IPS-NIHi11 (cell line): ENCODE measurements around the gene IL1R1.

Experiments
- DNase-seq: peaks from one replicate; pipeline ENCODE4 v3.0.0; 2012; ENCODE audit warnings: mixed read lengths, low spot score

Gene IL1R1

DNA sequence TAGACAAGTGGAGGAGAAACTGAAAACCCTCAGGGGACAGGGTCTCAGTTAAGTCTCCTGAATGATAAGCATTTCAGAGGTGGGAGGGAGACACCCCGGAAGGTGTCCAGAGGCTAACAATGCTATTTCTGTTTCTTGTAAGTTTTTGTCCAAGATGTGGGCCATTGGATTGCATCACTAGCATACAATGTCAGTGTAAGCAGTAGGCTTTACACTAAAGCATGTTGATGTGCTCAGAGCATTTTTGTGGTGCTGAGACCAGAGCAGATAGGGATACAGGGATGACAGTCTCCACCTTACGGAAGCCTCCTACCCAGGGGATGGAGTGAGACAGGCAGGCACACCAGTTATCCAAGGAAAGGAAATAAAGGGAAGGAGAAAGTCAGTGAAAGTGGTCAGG, 2.2 kb upstream of the IL1R1 start:
- no peak for DNase-seq

DNA sequence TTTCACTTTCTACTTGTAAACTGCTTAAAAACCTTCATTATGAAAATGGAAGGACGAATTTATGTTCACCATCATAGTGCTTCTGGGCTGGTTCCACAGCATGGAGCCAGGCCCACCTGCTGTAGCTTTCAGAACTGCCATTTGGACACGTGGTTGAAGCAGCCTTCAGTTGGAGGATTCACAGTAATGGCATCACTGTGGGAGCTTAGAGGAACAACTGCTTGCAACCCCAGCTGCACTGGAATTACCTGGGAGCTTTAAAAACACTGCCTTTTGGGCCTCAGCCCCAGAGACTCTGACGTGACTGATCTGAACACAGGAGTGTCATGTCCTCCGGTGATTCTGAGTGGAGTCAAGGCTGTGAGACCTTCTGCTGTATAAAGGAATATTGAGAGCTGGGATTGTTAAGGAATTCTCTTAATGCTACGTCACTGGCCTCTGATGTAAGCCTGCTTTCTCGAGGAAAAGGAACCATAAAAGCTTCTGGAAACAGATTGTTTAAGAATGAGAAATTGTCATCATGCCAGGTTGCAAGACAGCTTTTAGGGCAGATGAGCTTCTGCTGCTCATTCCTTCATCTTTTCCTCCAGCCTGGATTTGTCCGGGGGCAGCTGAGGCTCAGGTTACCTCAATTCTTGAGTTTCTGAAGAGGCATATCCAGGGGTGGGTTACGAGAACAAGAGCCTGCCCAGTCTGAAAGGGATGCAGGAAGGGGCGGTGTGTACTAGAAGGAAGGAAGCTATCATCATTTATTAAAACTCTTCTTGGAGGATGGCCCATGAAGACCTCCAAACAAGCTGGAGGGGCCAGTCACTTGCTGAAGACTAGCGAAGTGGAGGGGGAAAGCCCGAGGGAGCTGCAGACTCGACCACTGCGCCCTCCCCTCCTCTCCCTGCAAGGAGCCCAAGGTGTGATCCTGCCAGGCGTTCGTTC, 1.3 kb upstream of the IL1R1 start:
- DNase-seq = no peak

DNA sequence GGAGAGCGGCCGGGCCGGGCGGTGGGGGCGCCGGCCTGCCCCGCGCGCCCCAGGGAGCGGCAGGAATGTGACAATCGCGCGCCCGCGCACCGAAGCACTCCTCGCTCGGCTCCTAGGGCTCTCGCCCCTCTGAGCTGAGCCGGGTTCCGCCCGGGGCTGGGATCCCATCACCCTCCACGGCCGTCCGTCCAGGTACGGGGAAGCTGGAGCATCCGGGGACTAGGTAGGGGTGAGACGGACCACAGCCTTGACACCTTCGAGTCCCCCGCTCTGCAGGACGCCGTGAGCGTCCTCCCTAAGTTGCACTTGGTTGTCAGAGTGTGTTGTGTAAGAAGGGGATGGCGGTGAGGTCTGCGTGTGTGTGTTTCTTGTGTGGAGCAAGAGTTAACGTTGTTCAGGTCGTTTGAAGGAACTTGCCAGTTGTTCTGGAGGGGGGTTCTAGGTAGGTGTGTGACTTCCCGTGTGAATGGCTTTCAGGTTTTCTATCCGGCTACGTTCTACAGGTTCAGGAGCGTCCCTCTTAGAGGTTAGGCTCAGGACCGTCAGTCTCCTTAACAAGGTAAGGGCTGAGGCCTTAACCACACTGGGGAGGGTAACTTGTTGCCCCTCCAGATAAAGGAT, 393 bp downstream of the IL1R1 start:
- no peak for DNase-seq

DNA sequence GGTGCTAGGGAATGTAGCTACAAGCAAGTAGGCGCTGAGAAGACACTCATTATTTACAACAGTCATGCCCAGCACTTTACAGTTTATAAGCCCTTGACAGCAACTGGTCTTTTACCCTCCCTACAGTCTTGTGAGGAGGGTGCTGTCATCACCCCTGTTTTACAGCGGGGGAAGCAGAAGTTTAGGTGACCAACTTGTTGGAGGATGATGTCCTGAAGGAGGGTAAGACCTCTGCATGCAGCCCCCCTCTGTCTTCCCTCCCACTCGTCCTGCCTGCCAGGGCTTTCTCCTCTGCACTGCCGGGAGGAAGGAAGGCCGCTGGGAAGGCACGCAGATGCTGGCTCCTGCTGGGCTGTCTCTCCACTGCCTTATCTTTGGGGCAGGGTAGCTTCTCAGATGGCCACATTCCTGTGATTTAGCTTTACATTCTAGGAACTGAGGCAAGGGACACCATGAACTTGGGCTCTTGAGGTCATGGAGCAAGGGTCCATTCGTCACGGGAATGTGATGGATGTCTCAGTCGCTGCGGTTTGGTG, 972 bp downstream of the IL1R1 start:
- DNase-seq = no peak

DNA sequence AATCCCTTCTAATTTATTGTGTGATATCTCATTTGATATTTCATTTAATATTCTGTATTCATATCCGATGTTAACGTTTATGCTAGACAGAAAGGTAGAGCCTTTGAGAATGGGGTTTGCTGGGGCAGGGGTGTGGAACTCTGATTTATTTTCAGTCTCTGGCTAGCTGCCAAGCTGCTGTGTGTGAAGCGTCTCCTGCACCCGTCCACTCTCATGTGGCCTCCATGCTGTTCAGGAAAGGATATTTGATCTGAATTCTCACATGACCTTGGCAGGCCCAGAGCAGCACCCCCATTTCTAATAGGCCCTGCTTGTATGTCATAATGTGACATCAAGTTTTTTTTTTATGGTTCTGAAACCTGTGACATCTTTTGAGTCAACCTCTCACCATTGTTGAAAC, 1.6 kb downstream of the IL1R1 start:
- no peak for DNase-seq

DNA sequence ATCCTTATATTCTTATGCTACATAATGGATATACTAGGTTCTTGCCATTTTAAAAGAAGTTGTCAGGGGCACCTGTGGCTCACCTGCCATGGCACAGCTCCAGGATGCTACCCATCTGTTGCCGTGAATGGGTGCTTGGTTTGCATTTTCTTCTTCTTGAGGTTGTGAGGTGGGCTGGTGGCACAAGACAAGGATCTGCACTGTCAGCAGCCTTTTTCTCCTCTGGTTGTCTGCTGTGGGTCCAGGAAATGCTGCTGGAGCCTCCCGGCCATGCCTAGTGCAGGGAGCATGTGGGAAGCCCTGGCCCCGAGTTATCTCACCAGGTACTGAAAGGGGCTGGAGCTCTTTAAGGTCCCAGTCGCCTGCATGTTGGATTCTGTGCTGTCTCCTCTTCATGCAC, 2.6 kb downstream of the IL1R1 start:
- no peak for DNase-seq

DNA sequence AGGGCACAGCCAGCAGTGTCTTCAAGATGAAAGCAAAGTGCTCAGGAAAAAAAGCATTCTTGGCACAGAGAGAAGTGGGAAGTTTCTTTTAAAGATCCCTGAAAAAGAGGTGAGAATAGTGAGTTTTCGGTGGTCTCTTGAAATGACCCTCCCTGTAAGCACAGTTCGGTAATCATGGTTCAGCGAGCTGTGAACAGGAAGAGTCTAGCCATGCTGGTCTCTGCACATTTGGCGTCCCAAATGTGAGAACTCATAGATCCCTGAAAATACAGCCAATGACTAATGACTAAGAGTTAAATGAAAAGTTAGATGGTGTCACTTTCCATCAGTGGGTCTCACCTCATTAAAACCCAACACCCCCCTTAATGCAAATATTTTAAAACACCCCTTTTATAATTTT, 3.4 kb downstream of the IL1R1 start:
- DNase-seq = no peak

DNA sequence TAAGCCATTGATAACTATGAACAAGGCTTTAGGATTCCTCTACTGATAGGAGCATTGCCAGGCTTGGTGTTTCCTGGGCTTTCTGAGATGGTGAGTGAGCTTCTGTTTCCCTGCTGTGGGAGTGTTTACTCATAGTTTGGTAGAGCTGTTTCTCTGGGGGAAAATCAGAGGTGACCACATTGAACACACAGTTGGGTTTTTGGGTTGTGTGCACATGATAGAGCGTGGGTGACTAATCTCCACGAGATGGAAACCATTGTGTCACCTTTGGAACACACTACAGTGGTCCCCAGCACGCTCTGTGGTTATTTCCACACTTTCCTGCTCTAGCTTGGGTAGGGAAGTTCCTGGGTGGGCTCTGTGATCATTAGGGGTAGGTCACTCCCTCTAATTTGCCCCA, 5.4 kb downstream of the IL1R1 start:
- no peak for DNase-seq

DNA sequence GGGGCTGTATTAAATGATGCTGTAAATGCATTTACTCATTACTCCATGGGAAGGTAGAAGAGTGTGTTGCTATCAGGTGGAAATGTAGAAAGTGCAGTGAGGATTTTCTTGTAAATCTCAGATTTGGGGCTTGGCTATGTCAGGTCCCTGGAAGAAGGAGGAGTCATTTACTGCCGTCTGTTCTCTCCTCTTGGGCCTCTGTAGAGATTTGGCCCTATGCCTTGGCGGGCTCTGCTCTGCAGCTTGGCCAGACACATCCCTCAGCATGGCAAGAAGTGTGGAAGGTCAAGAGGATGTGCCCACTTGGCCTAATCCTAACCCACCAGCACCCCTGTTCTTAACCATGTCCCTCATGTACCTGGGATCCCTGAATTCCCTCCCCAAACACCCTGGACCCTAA, 6.7 kb downstream of the IL1R1 start:
- no peak for DNase-seq

DNA sequence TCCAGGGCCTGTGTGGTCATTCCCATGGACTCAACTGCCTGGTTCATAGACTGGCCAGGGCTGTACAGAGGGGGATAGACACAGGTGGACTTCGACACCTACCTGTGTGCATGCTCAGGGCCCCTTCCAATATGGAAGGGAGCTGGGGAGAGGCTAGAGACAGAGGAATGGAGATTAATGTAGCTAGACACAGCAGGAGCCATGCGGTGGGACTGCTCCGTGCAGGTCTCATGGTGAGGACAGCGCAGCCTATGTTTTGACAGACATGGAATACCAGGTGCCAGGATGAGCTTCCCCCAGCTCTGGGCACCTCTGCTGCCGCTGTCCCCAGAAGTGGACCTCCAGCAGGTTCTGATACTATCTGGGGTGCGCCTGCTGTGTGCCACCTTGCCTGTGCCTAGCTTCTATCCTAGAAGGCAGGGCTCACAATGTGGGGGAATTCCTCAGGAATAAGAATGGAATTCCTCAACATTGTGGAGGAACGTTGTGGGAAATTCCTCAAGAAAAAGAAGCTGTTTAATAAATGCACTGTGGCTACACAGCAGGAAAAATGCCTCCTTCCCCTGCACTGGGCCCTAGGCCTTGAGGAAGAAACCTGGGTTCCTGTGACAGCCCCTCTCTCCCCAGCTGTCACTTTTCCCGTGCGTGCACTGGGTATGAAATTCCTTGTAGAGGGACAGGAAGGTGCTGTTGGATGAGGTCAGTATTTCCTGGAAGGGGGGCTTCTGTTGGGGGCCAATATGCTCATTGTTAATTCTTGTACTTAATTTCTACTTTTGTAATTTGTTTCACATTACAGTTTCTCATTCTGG, 7.3 kb downstream of the IL1R1 start:
- no peak for DNase-seq

DNA sequence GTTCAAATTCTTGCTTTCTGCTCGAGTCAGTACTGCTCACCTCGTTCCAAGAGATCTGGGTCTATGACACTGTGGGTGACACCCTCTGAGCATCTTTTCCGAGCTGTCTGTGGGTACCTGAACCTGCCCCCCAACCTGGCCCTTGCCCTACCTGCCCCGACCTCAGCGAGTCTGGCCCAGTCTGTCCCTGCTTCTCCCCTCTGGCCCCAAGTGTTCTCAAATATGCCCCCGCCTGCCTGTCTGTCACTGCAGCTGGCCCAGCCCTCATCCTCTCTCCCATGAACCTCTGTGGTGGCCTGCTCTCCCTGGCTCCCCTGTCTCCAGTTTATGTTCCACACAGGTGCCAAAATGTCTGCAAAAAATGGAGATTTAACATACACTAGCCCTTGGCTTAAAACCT, 11.8 kb downstream of the IL1R1 start:
- DNase-seq = no peak

DNA sequence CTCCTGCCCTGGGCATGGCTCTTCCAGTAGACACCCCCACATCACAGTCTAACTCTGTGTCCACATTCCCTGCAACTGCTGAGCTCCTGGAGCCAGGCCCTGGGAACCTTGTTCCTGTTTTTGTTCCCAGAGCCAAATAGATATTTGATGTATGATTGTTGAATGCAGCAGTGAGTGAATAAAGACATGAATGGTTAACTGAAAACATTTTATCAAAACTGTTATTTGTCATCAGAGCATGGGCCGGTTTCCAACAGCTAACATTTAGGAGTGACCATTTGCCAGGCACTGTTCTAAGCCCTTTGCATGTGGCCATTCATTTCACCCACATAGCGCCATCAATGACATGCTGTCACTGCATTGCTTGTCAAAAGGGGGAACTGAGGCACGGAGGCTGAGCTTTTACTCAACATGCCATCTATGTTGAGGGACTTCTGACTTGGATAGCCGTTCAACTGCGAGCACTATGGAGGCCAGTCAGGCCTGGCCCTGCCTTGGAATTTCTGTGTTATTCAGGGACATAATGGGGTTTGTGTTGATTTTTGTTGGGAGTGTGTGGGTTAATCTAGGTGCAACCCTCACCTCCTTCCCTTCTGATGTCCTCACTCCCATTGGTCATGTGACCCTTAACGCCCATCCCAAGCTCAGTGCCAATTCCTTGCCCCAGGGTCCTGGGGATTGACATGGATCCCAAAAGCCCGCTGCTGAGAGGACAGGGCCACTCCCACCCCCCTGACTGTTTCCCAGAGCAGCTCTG, 12.6 kb downstream of the IL1R1 start:
- DNase-seq = no peak

DNA sequence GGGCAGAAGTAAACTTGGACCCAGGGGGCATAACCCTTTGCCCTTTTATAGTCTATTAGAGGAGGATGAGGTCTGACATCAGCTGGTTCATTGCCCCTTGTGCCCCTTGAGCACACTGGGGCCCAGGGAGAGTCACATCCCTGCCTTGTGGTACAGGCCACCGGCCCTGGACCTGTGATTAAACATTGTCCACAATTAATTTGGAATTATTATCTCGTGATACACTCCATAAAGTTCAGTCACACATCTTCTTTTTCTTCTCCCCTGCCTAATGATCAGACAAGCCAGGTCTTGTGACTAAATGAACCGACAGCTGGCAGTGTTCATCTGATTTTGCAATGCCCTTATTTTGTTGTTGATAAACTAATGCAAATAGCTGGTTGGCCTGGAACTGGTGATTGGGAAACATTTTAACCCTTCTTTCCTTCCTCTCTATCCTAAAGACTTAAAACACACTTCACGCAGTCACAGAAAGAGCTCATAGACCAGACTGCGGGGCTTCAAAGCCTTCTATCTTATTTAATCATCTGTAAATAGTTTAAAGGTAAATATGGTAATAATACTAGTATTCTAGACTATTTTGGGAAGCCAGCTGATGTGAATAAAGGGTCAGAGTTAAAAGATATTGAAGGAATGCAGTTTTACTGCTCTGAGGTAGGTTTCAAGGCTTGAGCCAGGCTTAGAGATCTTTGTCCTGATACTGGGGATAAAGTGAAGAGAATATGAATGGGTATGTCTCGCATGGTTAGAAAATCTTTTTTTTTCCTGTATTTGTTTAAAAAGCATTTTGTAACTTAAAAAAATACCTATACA, 13.4 kb downstream of the IL1R1 start:
- no peak for DNase-seq

DNA sequence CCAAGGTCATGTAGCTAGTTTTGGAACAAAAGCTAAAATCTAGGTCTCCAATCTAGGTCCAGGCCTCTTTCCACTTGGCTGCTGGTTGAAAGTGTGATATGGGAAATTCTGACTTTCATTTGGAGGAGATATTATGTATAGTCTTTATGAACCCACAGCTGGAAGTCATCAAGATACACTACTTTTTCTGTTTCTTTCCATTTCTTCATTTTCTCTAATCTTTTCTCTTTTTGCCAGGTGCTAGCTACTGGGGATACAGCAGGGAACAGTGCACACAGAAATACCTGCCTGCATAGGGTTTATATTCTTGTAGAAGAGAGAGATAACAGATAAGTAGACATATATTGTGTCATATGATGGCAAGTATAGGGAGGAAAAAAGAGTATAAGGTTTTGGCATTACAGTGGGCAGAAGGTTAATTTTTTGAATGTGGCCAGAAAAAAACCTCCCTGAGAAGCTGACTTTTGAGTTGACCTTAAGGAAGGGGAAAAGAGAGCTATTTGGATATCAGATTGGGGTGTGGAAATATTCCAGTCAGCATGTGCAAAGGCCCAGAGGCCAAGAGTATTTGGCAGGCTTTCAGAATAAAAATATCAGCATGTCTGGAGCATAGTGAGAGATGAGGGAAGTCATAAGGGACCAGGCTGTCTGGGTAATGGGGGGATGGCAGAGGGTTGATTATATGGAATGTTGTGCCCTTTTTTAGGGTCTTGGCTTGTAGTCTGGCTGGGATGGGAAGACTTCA, 15.6 kb downstream of the IL1R1 start:
- DNase-seq = no peak

DNA sequence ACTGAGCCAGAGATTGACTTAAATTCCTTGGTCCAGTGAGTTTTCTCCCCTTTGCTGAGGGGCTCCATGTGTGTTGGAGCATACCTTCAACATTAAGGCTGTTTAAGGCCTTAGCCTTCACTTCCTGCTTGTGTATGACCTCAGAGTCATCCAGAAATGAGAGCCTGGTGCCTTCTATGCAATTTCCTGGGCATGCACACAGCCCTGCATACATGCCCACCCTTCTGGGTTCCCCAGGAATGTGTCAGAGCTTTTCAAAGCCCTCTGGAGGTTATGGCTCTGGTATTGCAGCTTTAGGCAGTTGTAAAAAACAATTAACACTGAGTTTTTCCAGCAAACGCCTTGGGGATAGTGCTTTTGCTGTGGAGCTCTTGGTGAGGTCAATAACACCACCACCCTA, 16.7 kb downstream of the IL1R1 start:
- DNase-seq = no peak

DNA sequence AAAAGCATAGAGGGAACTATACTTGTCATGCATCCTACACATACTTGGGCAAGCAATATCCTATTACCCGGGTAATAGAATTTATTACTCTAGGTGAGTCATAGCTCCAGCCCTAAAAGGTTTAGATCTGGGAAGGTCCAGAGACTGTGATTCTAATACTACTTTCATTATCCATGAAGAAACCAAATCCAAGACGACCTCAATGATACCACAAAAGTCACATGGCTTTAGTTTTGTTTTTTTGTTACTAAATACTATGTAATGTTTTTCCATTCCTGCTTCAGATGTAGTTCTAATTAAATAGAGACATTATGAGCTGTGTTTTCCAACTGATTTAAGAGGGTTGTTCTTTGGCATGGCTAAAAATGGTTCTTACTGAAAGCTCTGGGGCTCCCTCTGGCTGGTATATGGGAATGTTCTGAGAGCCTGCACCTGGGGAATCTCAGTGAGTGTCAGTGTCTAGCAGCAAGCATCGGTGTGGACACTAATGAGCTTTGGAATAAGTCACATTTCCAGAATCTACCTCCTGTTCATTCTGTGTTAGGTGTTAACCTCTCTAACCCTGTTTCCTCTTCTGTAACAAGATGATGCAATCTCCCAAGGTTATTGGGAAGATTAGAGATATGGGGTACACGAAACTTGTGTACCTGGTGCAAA, 23.8 kb downstream of the IL1R1 start:
- DNase-seq = no peak

DNA sequence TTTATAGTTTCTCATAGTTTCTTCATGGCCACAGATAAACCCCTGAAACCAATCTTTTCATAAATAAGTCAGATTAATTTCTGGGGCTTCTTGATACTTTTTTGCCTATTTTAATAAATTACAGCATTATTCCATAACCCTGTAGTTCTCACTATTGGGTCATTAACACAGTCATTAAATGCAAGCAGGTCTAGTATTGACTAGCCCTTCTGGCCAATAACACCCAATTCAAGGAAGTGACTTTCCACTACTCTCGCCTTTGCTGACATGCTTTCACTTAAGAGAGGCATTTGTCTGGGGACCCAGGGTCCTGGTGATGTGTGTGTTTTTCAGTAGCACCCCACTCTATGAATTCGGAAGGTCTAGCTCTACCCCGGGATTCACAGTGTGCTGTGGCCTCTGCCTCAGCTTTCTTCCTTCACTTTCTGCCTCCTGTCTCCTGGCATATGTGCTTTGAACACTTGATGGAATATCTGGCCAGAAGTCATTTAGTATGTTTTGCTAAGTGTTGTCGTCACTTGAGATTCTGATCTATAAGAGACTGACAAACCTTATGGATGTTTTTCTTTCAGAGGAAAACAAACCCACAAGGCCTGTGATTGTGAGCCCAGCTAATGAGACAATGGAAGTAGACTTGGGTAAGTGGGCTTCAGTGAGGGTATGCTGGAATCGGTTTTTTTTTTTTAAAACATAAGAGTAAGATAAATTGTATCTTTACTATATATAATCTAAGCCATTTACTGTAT, 25.7 kb downstream of the IL1R1 start:
- no peak for DNase-seq

DNA sequence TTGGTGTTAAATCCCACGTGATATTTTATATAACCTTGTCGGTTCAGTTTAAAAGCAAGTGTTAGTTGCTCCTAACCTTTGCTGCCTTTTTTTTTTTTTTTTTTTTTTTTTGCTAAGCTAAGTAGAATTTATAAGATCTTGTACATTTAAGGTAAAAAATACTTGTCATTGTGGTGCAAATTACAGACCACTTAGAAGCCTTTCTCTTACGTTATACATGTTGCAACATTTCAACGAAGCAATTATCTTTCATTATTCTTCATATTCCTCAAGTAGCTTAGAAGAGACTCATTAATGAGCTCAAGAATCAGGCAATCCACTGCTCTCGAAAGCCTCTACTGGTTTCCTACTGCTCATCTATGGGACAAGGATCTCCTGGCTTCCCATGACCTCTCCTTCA, 29.4 kb downstream of the IL1R1 start:
- DNase-seq = no peak

DNA sequence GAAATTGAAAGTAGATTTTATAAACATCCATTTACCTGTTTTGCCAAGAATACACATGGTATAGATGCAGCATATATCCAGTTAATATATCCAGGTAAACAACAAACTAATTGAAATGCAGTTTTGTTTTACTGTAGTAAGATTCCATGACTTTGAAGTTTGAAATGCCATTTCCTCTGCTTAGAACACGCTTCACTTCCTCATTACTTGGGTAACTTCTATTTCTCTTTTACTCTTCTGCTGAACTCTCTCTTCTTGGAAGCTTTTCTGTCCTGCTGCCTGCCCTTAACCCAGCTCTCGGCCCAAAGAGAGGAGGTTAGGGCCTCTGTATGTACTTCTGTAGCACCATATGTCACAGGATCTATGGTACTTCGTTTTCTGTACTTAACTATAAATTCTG, 30.2 kb downstream of the IL1R1 start:
- no peak for DNase-seq
